K562 (cell line): ENCODE results near the gene ALDH1A3. TPM values are rescaled to one million over a fixed set of nuclear protein-coding genes. Genes with fewer than 3 reads are reported as not detected.

ENCODE experiments used
- NCOA2 ChIP-seq, 2 experiments: fragments of 450-650 bp; IDR thresholded peaks; 2 replicates each; pipeline ENCODE4 v1.6.1; 2018; ENCODE audit warnings: mild to moderate bottlenecking in 2 of 2, moderate library complexity in 1 of 2; ENCODE audit not compliant: partially characterized antibody in 2 of 2
- NONO ChIP-seq, 2 experiments: fragments of 200-400 bp in 1 of 2; fragments of 450-650 bp in 1 of 2; formaldehyde crosslinking in 1 of 2; IDR thresholded peaks; 2 replicates each; pipeline ENCODE4 v1.6.1; 2017; ENCODE audit warnings: low read depth in 2 of 2, mild to moderate bottlenecking in 2 of 2, moderate library complexity in 2 of 2, low read length in 1 of 2
- SETDB1 ChIP-seq: IDR thresholded peaks from one replicate; pipeline ENCODE4 v1.6.1; 2012; ENCODE audit warnings: low read length, control low read depth, inconsistent platforms
- SNIP1 ChIP-seq: fragments of 450-650 bp; IDR thresholded peaks from 2 replicates; pipeline ENCODE4 v1.7.1; 2017; ENCODE audit warnings: low read depth, mild to moderate bottlenecking
- TRIM24 ChIP-seq, 2 experiments: fragments of 450-650 bp; IDR thresholded peaks; 2 replicates each; pipeline ENCODE4 v1.6.1; 2016
- ZBTB8A ChIP-seq: fragments of 450-650 bp; IDR thresholded peaks from 2 replicates; pipeline ENCODE4 v1.6.1; 2018; ENCODE audit warnings: mild to moderate bottlenecking, moderate library complexity; ENCODE audit not compliant: partially characterized antibody
- polyA plus RNA-seq, 8 experiments: library from polyadenylated mRNA; depleted of rRNA in 4 of 8; stranded (reverse) in 5 of 8; unstranded in 3 of 8; fragments of >200 nt; fragmentation: Nextera tagmentation in 2 of 8; fragmentation: Illumina TruSeq in 1 of 8; extraction: Ambion mirVana in 2 of 8; extraction: Trizol in 1 of 8; gene quantifications; 2 replicates each; pipeline versions ENCODE4 v1.2.1 to v1.2.3, GENCODE V29; 2011 to 2014; ENCODE audit warnings: inconsistent platforms in 1 of 8, missing spikeins in 1 of 8
- total RNA-seq, 7 experiments: library from RNA; depleted of rRNA in 6 of 7; stranded (reverse); fragments of >200 nt in 6 of 7; fragmentation: Illumina TruSeq in 2 of 7; extraction: Trizol in 2 of 7; gene quantifications; 2 replicates each; pipeline versions ENCODE4 v1.2.1 to v1.2.3, GENCODE V29; 2011 to 2021; ENCODE audit warnings: low replicate concordance in 1 of 7
- TF ChIP-seq, protein P1 (sequence below): IDR thresholded peaks from 3 replicates; pipeline ENCODE4 v1.6.1; 2011; ENCODE audit warnings: borderline replicate concordance, mild to moderate bottlenecking, moderate library complexity; ENCODE audit not compliant: insufficient read length; ENCODE audit errors: extremely low read depth
- TF ChIP-seq, protein P2 (sequence below): fragments of 250-450 bp; sonication (Bioruptor Pico); IDR thresholded peaks from 2 replicates; pipeline ENCODE4 v1.8.0; 2021; ENCODE audit warnings: borderline replicate concordance, mild to moderate bottlenecking, moderate library complexity; ENCODE audit not compliant: poor library complexity, severe bottlenecking
- TF ChIP-seq, protein P3 (sequence below): fragments of 250-450 bp; sonication (Bioruptor Pico); IDR thresholded peaks from 2 replicates; pipeline ENCODE4 v1.4.0; 2020; ENCODE audit warnings: mild to moderate bottlenecking, moderate library complexity, borderline replicate concordance

The ALDH1A3 gene
- total and polyA plus RNA-seq, 9 of the 15 experiments (the other 6 are each of a cell fraction or from before 2014, with no cell fraction given), result 0.38 TPM; not detected in 8

DNA sequence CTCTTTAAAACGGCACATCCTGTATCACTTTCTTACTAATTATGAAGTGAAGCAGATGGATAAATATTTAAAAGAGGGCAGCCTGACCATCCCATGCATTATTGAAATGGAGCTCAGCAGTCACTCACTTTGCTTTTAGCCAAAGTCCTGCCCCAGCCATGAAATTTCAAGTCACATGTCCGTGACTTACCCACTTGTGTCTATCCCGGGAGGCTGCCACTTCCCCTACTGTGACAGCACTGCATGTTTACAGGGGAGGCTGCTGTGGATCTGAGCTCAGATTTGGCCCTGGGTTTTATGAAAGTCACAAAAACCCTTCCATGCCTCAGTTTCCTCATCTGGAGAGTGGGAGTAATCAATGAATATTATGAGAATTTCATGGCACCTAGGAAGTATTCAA is 21.7 kb downstream of the ALDH1A3 start (continued):
- TF ChIP-seq, protein P1, sequence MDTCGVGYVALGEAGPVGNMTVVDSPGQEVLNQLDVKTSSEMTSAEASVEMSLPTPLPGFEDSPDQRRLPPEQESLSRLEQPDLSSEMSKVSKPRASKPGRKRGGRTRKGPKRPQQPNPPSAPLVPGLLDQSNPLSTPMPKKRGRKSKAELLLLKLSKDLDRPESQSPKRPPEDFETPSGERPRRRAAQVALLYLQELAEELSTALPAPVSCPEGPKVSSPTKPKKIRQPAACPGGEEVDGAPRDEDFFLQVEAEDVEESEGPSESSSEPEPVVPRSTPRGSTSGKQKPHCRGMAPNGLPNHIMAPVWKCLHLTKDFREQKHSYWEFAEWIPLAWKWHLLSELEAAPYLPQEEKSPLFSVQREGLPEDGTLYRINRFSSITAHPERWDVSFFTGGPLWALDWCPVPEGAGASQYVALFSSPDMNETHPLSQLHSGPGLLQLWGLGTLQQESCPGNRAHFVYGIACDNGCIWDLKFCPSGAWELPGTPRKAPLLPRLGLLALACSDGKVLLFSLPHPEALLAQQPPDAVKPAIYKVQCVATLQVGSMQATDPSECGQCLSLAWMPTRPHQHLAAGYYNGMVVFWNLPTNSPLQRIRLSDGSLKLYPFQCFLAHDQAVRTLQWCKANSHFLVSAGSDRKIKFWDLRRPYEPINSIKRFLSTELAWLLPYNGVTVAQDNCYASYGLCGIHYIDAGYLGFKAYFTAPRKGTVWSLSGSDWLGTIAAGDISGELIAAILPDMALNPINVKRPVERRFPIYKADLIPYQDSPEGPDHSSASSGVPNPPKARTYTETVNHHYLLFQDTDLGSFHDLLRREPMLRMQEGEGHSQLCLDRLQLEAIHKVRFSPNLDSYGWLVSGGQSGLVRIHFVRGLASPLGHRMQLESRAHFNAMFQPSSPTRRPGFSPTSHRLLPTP, result no peak
- TF ChIP-seq NCOA2 (IDR thresholded peaks at IDR 0.05; ENCODE audit: partially characterized antibody in 2 of 2) (no peak), SNIP1 (no peak), NONO (IDR thresholded peaks at IDR 0.05; ENCODE audit: low read depth in 2 of 2, low read length in 1 of 2) (no peak), ZBTB8A (no peak), TRIM24 (IDR thresholded peaks at IDR 0.05) (no peak), SETDB1 (no peak)
- TF ChIP-seq, protein P2, sequence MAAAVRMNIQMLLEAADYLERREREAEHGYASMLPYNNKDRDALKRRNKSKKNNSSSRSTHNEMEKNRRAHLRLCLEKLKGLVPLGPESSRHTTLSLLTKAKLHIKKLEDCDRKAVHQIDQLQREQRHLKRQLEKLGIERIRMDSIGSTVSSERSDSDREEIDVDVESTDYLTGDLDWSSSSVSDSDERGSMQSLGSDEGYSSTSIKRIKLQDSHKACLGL (CRISPR knock-in tag), result no peak
- TF ChIP-seq, protein P3, sequence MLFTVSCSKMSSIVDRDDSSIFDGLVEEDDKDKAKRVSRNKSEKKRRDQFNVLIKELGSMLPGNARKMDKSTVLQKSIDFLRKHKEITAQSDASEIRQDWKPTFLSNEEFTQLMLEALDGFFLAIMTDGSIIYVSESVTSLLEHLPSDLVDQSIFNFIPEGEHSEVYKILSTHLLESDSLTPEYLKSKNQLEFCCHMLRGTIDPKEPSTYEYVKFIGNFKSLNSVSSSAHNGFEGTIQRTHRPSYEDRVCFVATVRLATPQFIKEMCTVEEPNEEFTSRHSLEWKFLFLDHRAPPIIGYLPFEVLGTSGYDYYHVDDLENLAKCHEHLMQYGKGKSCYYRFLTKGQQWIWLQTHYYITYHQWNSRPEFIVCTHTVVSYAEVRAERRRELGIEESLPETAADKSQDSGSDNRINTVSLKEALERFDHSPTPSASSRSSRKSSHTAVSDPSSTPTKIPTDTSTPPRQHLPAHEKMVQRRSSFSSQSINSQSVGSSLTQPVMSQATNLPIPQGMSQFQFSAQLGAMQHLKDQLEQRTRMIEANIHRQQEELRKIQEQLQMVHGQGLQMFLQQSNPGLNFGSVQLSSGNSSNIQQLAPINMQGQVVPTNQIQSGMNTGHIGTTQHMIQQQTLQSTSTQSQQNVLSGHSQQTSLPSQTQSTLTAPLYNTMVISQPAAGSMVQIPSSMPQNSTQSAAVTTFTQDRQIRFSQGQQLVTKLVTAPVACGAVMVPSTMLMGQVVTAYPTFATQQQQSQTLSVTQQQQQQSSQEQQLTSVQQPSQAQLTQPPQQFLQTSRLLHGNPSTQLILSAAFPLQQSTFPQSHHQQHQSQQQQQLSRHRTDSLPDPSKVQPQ (CRISPR knock-in tag), result no peak
- TF ChIP-seq, all 486 proteins: peak for 0
